Esophagus squamous epithelium (tissue), 4 donors: ENCODE measurements around the gene DHTKD1.

Source experiments
- POLR2A ChIP-seq, 4 donors: fragments of 450-650 bp; IDR thresholded peaks; one replicate each; pipeline ENCODE4 v1.6.1; 2017; ENCODE audit warnings: antibody characterized with exemption in 4 of 4, mild to moderate bottlenecking in 4 of 4, moderate library complexity in 3 of 4
- TF ChIP-seq, protein P1 (sequence below), 6 experiments: fragments of 450-650 bp in 4 of 6; fragments of 200-600 bp in 2 of 6; sonication (generic) in 2 of 6; IDR thresholded peaks; one replicate each; pipeline ENCODE4 v1.5.1; 2016 to 2019; ENCODE audit warnings: antibody characterized with exemption in 6 of 6, mild to moderate bottlenecking in 4 of 6, moderate library complexity in 4 of 6

DNA sequence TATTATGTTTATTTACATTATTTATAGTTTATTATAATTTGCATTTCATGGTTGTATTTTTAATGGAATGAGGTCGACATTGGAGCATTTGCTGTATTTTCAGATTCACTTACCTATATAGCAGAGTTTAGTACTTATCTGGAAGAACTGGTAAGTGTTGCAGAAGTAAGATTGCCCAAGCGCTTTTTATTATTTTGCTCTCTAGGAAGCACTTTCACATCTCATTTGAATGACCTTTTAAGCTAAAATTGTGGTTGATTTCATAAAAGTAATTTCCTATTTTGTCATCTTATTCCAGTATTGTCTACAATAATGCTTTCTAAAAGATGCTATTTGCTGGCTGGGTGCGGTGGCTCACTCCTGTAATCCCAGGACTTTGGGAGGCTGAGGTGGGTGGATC, 89.4 kb downstream of the DHTKD1 start:
- TF ChIP-seq, protein P1, sequence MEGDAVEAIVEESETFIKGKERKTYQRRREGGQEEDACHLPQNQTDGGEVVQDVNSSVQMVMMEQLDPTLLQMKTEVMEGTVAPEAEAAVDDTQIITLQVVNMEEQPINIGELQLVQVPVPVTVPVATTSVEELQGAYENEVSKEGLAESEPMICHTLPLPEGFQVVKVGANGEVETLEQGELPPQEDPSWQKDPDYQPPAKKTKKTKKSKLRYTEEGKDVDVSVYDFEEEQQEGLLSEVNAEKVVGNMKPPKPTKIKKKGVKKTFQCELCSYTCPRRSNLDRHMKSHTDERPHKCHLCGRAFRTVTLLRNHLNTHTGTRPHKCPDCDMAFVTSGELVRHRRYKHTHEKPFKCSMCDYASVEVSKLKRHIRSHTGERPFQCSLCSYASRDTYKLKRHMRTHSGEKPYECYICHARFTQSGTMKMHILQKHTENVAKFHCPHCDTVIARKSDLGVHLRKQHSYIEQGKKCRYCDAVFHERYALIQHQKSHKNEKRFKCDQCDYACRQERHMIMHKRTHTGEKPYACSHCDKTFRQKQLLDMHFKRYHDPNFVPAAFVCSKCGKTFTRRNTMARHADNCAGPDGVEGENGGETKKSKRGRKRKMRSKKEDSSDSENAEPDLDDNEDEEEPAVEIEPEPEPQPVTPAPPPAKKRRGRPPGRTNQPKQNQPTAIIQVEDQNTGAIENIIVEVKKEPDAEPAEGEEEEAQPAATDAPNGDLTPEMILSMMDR (IDR thresholded peaks at IDR 0.05): no peak
- TF ChIP-seq POLR2A (IDR thresholded peaks at IDR 0.05): no peak
